Spleen (tissue), 11 donors: Measurements from ENCODE around the gene MYL4. TPM values are rescaled to one million over a fixed set of nuclear protein-coding genes. Genes with fewer than 3 reads are reported as not detected.

Experiments
- DNase-seq: peaks from one replicate; pipeline ENCODE4 v3.0.0-alpha.2; 2020
- H3K27ac ChIP-seq, 8 donors: fragments of 200-600 bp; sonication (generic) in 7 of 8; 1 replicate in 4 of 8; 2 replicates in 4 of 8; pipeline versions ENCODE4 v1.5.0 to v1.8.0; 2016 to 2021; ENCODE audit warnings: inconsistent platforms in 4 of 8, mild to moderate bottlenecking in 4 of 8, moderate library complexity in 1 of 8
- H3K27me3 ChIP-seq, 7 donors: fragments of 200-600 bp; sonication (generic) in 6 of 7; replicated peaks in 1 of 7; 1 replicate in 4 of 7; 2 replicates in 3 of 7; pipeline versions ENCODE4 v1.5.0 to v1.8.0; 2016 to 2021; ENCODE audit warnings: inconsistent platforms in 3 of 7, mild to moderate bottlenecking in 1 of 7
- H3K36me3 ChIP-seq, 6 donors: fragments of 200-600 bp; sonication (generic) in 5 of 6; 1 replicate in 4 of 6; 2 replicates in 2 of 6; pipeline versions ENCODE4 v1.5.0 to v1.8.0; 2016 to 2021; ENCODE audit warnings: inconsistent platforms in 2 of 6
- H3K4me1 ChIP-seq, 6 donors: fragments of 200-600 bp; sonication (generic) in 5 of 6; 1 replicate in 3 of 6; 2 replicates in 3 of 6; pipeline versions ENCODE4 v1.5.0 to v1.8.0; 2016 to 2021; ENCODE audit warnings: inconsistent platforms in 3 of 6
- H3K4me3 ChIP-seq, 8 donors: fragments of 200-600 bp; sonication (generic) in 7 of 8; 1 replicate in 4 of 8; 2 replicates in 4 of 8; pipeline versions ENCODE4 v1.5.0 to v1.8.0; 2016 to 2021; ENCODE audit warnings: inconsistent platforms in 4 of 8, mild to moderate bottlenecking in 4 of 8, moderate library complexity in 2 of 8
- H3K9me3 ChIP-seq, 8 donors: fragments of 200-600 bp; sonication (generic) in 7 of 8; 1 replicate in 4 of 8; 2 replicates in 4 of 8; pipeline versions ENCODE4 v1.5.0 to v1.8.0; 2016 to 2021; ENCODE audit warnings: inconsistent platforms in 4 of 8
- POLR2A ChIP-seq, 3 donors: fragments of 450-650 bp; IDR thresholded peaks; one replicate each; pipeline ENCODE4 v1.5.1; 2017; ENCODE audit warnings: antibody characterized with exemption in 3 of 3, mild to moderate bottlenecking in 1 of 3
- POLR2AphosphoS5 ChIP-seq, 3 donors: sonication (generic); formaldehyde crosslinking; IDR thresholded peaks; one replicate each; pipeline ENCODE4 v1.5.1; 2017; ENCODE audit warnings: antibody characterized with exemption in 3 of 3
- WGBS, 5 donors: extraction: QIAGEN DNeasy Blood & Tissue Kit in 3 of 5; methylation state at CpG; one replicate each; pipeline versions ENCODE4 v1.1.5 to v1.1.7; 2013 to 2018; 5-methylcytosine and 5-hydroxymethylcytosine counted together
- intact Hi-C: fragments of 100-400 bp; cut with DNase I; formaldehyde crosslinking; loops from one replicate; pipeline ENCODE4 v1.15.0; 2023; ENCODE audit warnings: low total_unique reads
- polyA plus RNA-seq, 3 donors: library from polyadenylated mRNA; stranded (reverse); fragments of 200-250 nt; gene quantifications; one replicate each; pipeline ENCODE4 v1.2.1, GENCODE V29; 2013
- total RNA-seq, 7 donors: library from RNA; depleted of rRNA in 3 of 7; stranded (reverse); fragments of >200 nt in 3 of 7; fragmentation: NEBNext Ultra II Directional in 4 of 7; extraction: Animal tissue kit (Norgen Biotek cat#: 25700) in 4 of 7; gene quantifications; one replicate each; pipeline versions ENCODE4 v1.1.0 to v1.2.1, GENCODE V29; 2016 to 2021
- TF ChIP-seq, protein P1 (sequence below), 11 experiments: fragments of 200-600 bp in 7 of 11; fragments of 450-650 bp in 4 of 11; sonication (generic) in 4 of 11; IDR thresholded peaks in 8 of 11; conservative IDR thresholded peaks in 3 of 11; 1 replicate in 7 of 11; 2 replicates in 4 of 11; pipeline versions ENCODE4 v1.4.0 to v1.8.0; 2016 to 2021; ENCODE audit warnings: antibody characterized with exemption in 11 of 11, inconsistent platforms in 4 of 11, mild to moderate bottlenecking in 1 of 11
- donor health status: healthy with polysubstance abuse.
- donor health status: DM: no; HTN: no; CAD: no; lungs with moderate emphysema.
- donor health status: DM: no; HTN: no; CAD: no.
- donor health status: Bipolar disorder and iron deficiency.
- donor health status: healthy.
- donor health status: DM: no; HTN: no; CAD: no.
- donor health status: DM: yes; HTN: yes; CAD: no.

MYL4 gene
- total and polyA plus RNA-seq, 10 donors, result 0.39 to 8.3 (median 2.6) TPM

DNA sequence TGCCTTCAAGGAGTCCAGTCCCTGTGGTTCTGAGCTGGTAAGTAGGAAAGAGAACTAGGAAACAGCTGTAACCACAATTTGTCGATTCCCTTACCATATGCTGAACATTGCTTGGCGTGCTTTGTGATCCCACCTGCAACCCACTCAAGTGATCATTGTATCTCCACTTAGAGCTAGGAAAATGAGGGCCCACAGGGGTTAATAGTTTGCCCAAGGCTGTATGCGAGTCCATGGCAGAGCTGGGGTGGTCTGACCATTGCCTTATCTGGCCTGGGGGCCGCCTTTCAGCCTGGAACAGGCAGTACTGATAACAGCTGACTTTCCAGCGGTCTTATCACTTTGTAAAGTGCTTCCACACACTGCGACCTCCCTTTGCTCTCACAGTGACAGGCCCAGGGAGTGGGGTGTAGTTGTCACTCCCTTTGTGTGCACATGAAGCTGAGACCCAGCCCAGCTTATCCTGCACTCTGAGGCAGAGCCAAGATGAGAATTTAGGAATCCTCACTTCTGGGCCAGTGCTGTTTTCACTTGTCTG lies 9.8 kb downstream of the MYL4 start:
- Histone ChIP-seq H3K9me3 (peaks cover 0 to 3% (median under 1%) of the 10 kb centered on the region in 8 donors), H3K4me1 (peaks cover 24 to 68% (median 51%) of the 10 kb centered on the region in 6 donors), H3K27ac (peak overlapping the region in 3 of 8 donors; percentile 1 to 62 (median 4)), H3K36me3 (no peaks in the 10 kb centered on the region), H3K4me3 (no peak overlapping the region), H3K27me3 (no peaks in the 10 kb centered on the region)
- intact Hi-C loops, result no loop called here
- DNase-seq, result no peak
- TF ChIP-seq POLR2AphosphoS5 (IDR thresholded peaks at IDR 0.05) (peak in 1 of 3 donors; percentile 38), POLR2A (IDR thresholded peaks at IDR 0.05) (no peak)
- TF ChIP-seq, protein P1, sequence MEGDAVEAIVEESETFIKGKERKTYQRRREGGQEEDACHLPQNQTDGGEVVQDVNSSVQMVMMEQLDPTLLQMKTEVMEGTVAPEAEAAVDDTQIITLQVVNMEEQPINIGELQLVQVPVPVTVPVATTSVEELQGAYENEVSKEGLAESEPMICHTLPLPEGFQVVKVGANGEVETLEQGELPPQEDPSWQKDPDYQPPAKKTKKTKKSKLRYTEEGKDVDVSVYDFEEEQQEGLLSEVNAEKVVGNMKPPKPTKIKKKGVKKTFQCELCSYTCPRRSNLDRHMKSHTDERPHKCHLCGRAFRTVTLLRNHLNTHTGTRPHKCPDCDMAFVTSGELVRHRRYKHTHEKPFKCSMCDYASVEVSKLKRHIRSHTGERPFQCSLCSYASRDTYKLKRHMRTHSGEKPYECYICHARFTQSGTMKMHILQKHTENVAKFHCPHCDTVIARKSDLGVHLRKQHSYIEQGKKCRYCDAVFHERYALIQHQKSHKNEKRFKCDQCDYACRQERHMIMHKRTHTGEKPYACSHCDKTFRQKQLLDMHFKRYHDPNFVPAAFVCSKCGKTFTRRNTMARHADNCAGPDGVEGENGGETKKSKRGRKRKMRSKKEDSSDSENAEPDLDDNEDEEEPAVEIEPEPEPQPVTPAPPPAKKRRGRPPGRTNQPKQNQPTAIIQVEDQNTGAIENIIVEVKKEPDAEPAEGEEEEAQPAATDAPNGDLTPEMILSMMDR (IDR thresholded peaks at IDR 0.05 in 8 of 11, conservative IDR thresholded peaks at IDR 0.05 in 3 of 11), result no peak
- 19 to 47% (median 37%) methylated on average over 5 to 6 of the region's 6 CpGs for WGBS, 5 donors

DNA sequence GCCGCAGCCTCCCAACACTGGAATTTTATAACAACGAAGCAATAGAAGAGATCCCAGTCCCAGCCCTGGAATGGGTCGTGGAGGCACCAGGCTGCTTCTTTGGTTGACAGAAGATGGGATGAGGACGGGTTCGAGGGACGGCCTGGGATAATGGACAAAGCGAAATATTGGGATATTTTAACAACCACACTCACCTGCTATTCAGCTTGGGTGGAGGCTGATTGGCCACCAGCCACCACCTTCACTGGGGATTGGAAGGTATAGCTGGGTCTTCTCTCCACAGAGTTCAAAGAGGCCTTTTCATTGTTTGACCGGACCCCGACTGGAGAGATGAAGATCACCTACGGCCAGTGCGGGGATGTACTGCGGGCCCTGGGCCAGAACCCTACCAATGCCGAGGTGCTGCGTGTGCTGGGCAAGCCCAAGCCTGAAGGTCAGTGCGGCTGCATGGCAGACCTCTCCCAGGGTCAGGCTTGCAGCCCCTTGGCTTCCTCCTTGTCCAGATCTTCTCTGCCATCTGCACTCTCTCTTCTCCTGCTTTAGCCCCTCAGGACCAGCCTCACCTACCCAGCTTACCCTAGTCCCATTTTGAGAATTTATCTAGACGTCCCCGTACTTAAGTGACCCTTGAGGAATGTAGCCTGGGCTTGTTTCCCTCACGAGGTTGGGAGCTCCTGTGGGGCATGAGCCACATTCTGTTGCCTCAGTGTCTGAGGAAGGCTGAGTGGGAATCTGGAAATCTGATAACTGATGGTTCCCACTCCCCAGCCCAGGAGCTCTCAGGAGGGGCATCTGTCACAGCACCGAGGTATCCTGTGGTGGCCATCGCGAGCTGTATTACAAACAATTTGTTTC lies 10.7 kb downstream of the MYL4 start:
- WGBS, 5 donors, result 86 to 93% (median 91%) methylated on average over 21 of the region's 21 CpGs
- no peaks in the 10 kb centered on the region for H3K27me3 ChIP-seq
- H3K27ac ChIP-seq, result peak overlapping the region in 3 of 8 donors; percentile 0 to 64 (median 5)
- TF ChIP-seq, protein P1 (IDR thresholded peaks at IDR 0.05 in 8 of 11, conservative IDR thresholded peaks at IDR 0.05 in 3 of 11), result no peak
- TF ChIP-seq POLR2AphosphoS5 (IDR thresholded peaks at IDR 0.05), result no peak
- no peak for TF ChIP-seq POLR2A (IDR thresholded peaks at IDR 0.05)
- H3K4me3 ChIP-seq, result no peak overlapping the region
- intact Hi-C loops, result loop anchor here (10.0 kb wide), 1 partner anchor 395 kb away; no protein-coding TSS in a partner anchor
- DNase-seq, result no peak
- peaks cover 28 to 74% (median 54%) of the 10 kb centered on the region in 6 donors for H3K4me1 ChIP-seq
- H3K9me3 ChIP-seq, result peaks cover 0 to 8% (median 6%) of the 10 kb centered on the region in 8 donors
- H3K36me3 ChIP-seq, result no peaks in the 10 kb centered on the region

DNA sequence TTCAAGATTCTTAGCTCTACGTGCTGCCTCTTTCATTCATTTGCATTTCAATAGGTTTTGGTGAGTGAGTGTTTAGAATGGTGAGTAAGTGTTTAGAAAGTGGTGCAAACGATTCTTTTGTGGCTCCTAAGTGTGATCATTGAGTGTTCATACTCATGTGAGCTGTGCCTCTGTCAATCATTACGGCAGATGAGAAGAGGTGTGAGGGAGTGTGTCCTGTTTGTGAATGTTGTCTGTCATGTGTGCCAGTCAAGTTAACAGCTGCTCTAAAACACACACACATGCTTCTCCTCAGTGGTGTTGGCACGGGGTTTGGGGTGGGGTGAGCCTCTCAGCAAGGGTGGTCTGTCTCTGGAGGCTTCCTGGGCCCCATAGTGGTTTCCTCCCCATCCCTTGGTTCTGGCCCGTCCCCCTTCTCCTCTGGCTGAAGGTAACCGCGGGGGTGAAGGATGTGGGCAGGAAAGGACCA lies 11.4 kb downstream of the MYL4 start:
- no peak for TF ChIP-seq POLR2A (IDR thresholded peaks at IDR 0.05)
- no peak for TF ChIP-seq POLR2AphosphoS5 (IDR thresholded peaks at IDR 0.05)
- TF ChIP-seq, protein P1 (IDR thresholded peaks at IDR 0.05 in 8 of 11, conservative IDR thresholded peaks at IDR 0.05 in 3 of 11), result no peak
- no peak for DNase-seq
- peaks cover 0 to 8% (median 6%) of the 10 kb centered on the region in 8 donors for H3K9me3 ChIP-seq
- intact Hi-C loops, result loop anchor here (10.0 kb wide), 1 partner anchor 394 kb away; no protein-coding TSS in a partner anchor
- H3K27me3 ChIP-seq, result no peaks in the 10 kb centered on the region
- H3K27ac ChIP-seq, result peak overlapping the region in 3 of 8 donors; percentile 0 to 64 (median 5)
- H3K4me1 ChIP-seq, result peaks cover 32 to 81% (median 58%) of the 10 kb centered on the region in 6 donors
- WGBS, 5 donors, result 19 to 45% (median 29%) methylated on average over 7 of the region's 7 CpGs
- H3K36me3 ChIP-seq, result no peaks in the 10 kb centered on the region
- H3K4me3 ChIP-seq, result no peak overlapping the region

DNA sequence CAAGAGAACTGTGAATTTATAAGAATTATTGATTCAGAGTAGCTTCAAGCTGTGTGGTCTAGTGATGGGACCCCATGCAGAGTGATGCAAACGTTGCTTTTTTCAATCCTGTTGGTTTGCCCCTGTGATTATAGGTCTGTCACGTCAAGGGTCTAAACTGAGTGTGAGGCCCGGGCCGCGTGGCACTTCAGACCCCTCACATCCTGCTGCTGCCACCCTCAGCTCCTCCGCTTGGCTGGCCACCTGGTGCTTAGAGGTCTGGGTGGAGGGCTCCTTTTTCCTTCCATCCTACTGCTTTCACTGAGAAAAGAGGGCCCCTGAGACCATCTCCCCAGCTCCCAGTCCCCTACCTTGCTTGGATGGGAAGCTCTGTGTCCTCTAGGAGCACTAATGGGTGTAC lies 12.0 kb downstream of the MYL4 start:
- Histone ChIP-seq H3K4me1 (peaks cover 32 to 87% (median 62%) of the 10 kb centered on the region in 6 donors), H3K9me3 (peaks cover 0 to 8% (median 6%) of the 10 kb centered on the region in 8 donors), H3K27me3 (no peaks in the 10 kb centered on the region), H3K4me3 (no peak overlapping the region), H3K27ac (no peak overlapping the region), H3K36me3 (no peaks in the 10 kb centered on the region)
- intact Hi-C loops, result loop anchor here (10.0 kb wide), 1 partner anchor 394 kb away; no protein-coding TSS in a partner anchor
- no peak for DNase-seq
- no peak for TF ChIP-seq POLR2AphosphoS5 (IDR thresholded peaks at IDR 0.05)
- 56 to 66% (median 61%) methylated on average over 6 of the region's 6 CpGs for WGBS, 5 donors
